Measurements from ENCODE around the gene R3HDM1. TPM values are rescaled to one million over a fixed set of nuclear protein-coding genes. Genes with fewer than 3 reads are reported as not detected.

The R3HDM1 gene
- total RNA-seq, 1 donor from 2014 or later, result 22.1 TPM

- no peaks in the 10 kb centered on the region for H3K9me3 ChIP-seq
- H3K4me1 ChIP-seq, result no peaks in the 10 kb centered on the region
- ATAC-seq, result no peak
- H3K27ac ChIP-seq, result no peak overlapping the region
- intact Hi-C loops (cut with DNase I), result no loop called here
- H3K4me3 ChIP-seq, result no peak overlapping the region
- TF ChIP-seq CTCF (IDR thresholded peaks at IDR 0.05), result no peak
- peaks cover 39% of the 10 kb centered on the region for H3K36me3 ChIP-seq
- DNase-seq, result no peak
- H3K27me3 ChIP-seq (ENCODE audit: low read depth), result no peaks in the 10 kb centered on the region
These were observed 126.7 kb downstream of the R3HDM1 start for GRCh38 chr2:135657806-135658582.

GRCh38 chr2:135662088-135662487 lies 130.8 kb downstream of the R3HDM1 start:
- Histone ChIP-seq H3K4me3 (no peak overlapping the region), H3K9me3 (no peaks in the 10 kb centered on the region), H3K4me1 (no peaks in the 10 kb centered on the region), H3K27me3 (ENCODE audit: low read depth) (no peaks in the 10 kb centered on the region), H3K27ac (no peak overlapping the region), H3K36me3 (peaks cover 32% of the 10 kb centered on the region)
- intact Hi-C loops (cut with DNase I), result no loop called here
- no peak for TF ChIP-seq CTCF (IDR thresholded peaks at IDR 0.05)
- no peak for ATAC-seq
- no peak for DNase-seq

- no peak for DNase-seq
- no peak overlapping the region for H3K4me3 ChIP-seq
- H3K36me3 ChIP-seq, result peaks cover 24% of the 10 kb centered on the region
- no peaks in the 10 kb centered on the region for H3K4me1 ChIP-seq
- no peaks in the 10 kb centered on the region for H3K9me3 ChIP-seq
- intact Hi-C loops (cut with DNase I), result no loop called here
- ATAC-seq, result no peak
- H3K27me3 ChIP-seq (ENCODE audit: low read depth), result no peaks in the 10 kb centered on the region
- no peak overlapping the region for H3K27ac ChIP-seq
- no peak for TF ChIP-seq CTCF (IDR thresholded peaks at IDR 0.05)
These were observed 131.9 kb downstream of the R3HDM1 start for GRCh38 chr2:135663148-135663700.

- ATAC-seq, result no peak
- Histone ChIP-seq H3K27me3 (ENCODE audit: low read depth) (no peaks in the 10 kb centered on the region), H3K4me3 (no peak overlapping the region), H3K27ac (no peak overlapping the region), H3K9me3 (no peaks in the 10 kb centered on the region), H3K36me3 (peaks cover 16% of the 10 kb centered on the region), H3K4me1 (no peaks in the 10 kb centered on the region)
- no peak for TF ChIP-seq CTCF (IDR thresholded peaks at IDR 0.05)
- intact Hi-C loops (cut with DNase I), result no loop called here
- DNase-seq, result no peak
These were observed 133.4 kb downstream of the R3HDM1 start for GRCh38 chr2:135664623-135665068.

- Histone ChIP-seq H3K4me3 (no peak overlapping the region), H3K9me3 (no peaks in the 10 kb centered on the region), H3K27ac (no peak overlapping the region), H3K27me3 (ENCODE audit: low read depth) (peaks cover 4% of the 10 kb centered on the region), H3K4me1 (no peaks in the 10 kb centered on the region), H3K36me3 (peaks cover 3% of the 10 kb centered on the region)
- ATAC-seq (no peak), DNase-seq (no peak)
- no peak for TF ChIP-seq CTCF (IDR thresholded peaks at IDR 0.05)
- intact Hi-C loops (cut with DNase I), result no loop called here
These were observed 135.8 kb downstream of the R3HDM1 start for GRCh38 chr2:135667045-135667444.

Data from lower lobe of right lung (tissue), 2 donors.